Islet of Langerhans (tissue), 1 donor: ENCODE results near the gene WLS.
"Not testable (repeated sequence)": the region's sequence is repeated elsewhere in the genome, so short reads cannot be mapped to it uniquely, and the experiment has no call there.

ENCODE experiments used
- FAIRE-seq: peaks from one replicate; lab custom pipeline; 2011; peaks lifted over from hg19 to GRCh38; lab: Jason Lieb, UNC

Gene WLS

GRCh38 chr1:68164918-68165317 lies 67.4 kb downstream of the WLS start:
- no peak for FAIRE-seq

- FAIRE-seq, result no peak
Measured at GRCh38 chr1:68163220-68163619, 69.1 kb downstream of the WLS start.

- no peak for FAIRE-seq
Measured at GRCh38 chr1:68162761-68163160, 69.6 kb downstream of the WLS start.

GRCh38 chr1:68161672-68162071 lies 70.7 kb downstream of the WLS start:
- FAIRE-seq, result not testable (repeated sequence)

GRCh38 chr1:68160935-68161334 lies 71.4 kb downstream of the WLS start:
- FAIRE-seq, result not testable (repeated sequence)

- FAIRE-seq, result no peak
Measured at GRCh38 chr1:68160021-68160420, 72.3 kb downstream of the WLS start.

- FAIRE-seq, result no peak
Measured at GRCh38 chr1:68158837-68159236, 73.5 kb downstream of the WLS start.

- FAIRE-seq, result no peak
Measured at GRCh38 chr1:68157416-68157815, 74.9 kb downstream of the WLS start.

- FAIRE-seq, result no peak
Measured at GRCh38 chr1:68151690-68152089, 80.6 kb downstream of the WLS start.

GRCh38 chr1:68149907-68150306 lies 82.4 kb downstream of the WLS start:
- FAIRE-seq, result no peak

GRCh38 chr1:68149110-68149798 lies 83.1 kb downstream of the WLS start:
- FAIRE-seq, result no peak

GRCh38 chr1:68148631-68149030 lies 83.7 kb downstream of the WLS start:
- FAIRE-seq, result no peak

- no peak for FAIRE-seq
Measured at GRCh38 chr1:68147534-68148171, 84.7 kb downstream of the WLS start.

GRCh38 chr1:68145418-68146126 lies 86.8 kb downstream of the WLS start:
- peak; percentile 78 for FAIRE-seq

GRCh38 chr1:68144856-68145255 lies 87.5 kb downstream of the WLS start:
- no peak for FAIRE-seq

- no peak for FAIRE-seq
Measured at GRCh38 chr1:68143633-68144032, 88.7 kb downstream of the WLS start.

- no peak for FAIRE-seq
Measured at GRCh38 chr1:68142461-68142860, 89.9 kb downstream of the WLS start.

- FAIRE-seq, result no peak
Measured at GRCh38 chr1:68142036-68142435, 90.3 kb downstream of the WLS start.

- no peak for FAIRE-seq
Measured at GRCh38 chr1:68141071-68142021, 91.0 kb downstream of the WLS start.

GRCh38 chr1:68140536-68140935 lies 91.8 kb downstream of the WLS start:
- no peak for FAIRE-seq

GRCh38 chr1:68136187-68136586 lies 96.1 kb downstream of the WLS start:
- no peak for FAIRE-seq

- no peak for FAIRE-seq
Measured at GRCh38 chr1:68132426-68133130, 99.7 kb downstream of the WLS start.
